Mammary epithelial cell (primary cell): ENCODE measurements around the gene FAM186B.

ENCODE experiments used
- EZH2 ChIP-seq: IDR thresholded peaks from 2 replicates; pipeline ENCODE4 v1.6.1; 2012; ENCODE audit warnings: low read length, inconsistent platforms, borderline replicate concordance
- TF ChIP-seq, protein P1 (sequence below), 2 donors: IDR thresholded peaks in 1 of 2; conservative IDR thresholded peaks in 1 of 2; 2 replicates each; pipeline ENCODE4 v1.5.1; 2011 to 2012; ENCODE audit warnings: inconsistent platforms in 2 of 2, low read length in 2 of 2, mild to moderate bottlenecking in 2 of 2, control low read depth in 1 of 2, low read depth in 1 of 2; ENCODE audit not compliant: insufficient read depth in 1 of 2; ENCODE audit errors: extremely low read depth in 1 of 2

- TF ChIP-seq, protein P1, sequence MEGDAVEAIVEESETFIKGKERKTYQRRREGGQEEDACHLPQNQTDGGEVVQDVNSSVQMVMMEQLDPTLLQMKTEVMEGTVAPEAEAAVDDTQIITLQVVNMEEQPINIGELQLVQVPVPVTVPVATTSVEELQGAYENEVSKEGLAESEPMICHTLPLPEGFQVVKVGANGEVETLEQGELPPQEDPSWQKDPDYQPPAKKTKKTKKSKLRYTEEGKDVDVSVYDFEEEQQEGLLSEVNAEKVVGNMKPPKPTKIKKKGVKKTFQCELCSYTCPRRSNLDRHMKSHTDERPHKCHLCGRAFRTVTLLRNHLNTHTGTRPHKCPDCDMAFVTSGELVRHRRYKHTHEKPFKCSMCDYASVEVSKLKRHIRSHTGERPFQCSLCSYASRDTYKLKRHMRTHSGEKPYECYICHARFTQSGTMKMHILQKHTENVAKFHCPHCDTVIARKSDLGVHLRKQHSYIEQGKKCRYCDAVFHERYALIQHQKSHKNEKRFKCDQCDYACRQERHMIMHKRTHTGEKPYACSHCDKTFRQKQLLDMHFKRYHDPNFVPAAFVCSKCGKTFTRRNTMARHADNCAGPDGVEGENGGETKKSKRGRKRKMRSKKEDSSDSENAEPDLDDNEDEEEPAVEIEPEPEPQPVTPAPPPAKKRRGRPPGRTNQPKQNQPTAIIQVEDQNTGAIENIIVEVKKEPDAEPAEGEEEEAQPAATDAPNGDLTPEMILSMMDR (conservative IDR thresholded peaks at IDR 0.05 in 1 of 2, IDR thresholded peaks at IDR 0.05 in 1 of 2; ENCODE audit: extremely low read depth in 1 of 2, insufficient read depth in 1 of 2, low read depth in 1 of 2, low read length in 2 of 2) = no peak
- TF ChIP-seq EZH2 = no peak
Measured at GRCh38 chr12:49583366-49584094, 21.9 kb downstream of the FAM186B start.
